KMS-11 (cell line): ENCODE data around the gene NSD1.
A peak's percentile ranks its signal among the peaks of the same experiment; 100 is the strongest.

ENCODE experiments used
- H2AFZ ChIP-seq: fragments of 200-600 bp; sonication (generic); 2 replicates; pipeline ENCODE4 v1.6.1; 2016; ENCODE audit warnings: antibody characterized with exemption, mixed run types, low read depth
- H3K27ac ChIP-seq: fragments of 200-600 bp; sonication (generic); 2 replicates; pipeline ENCODE4 v1.6.1; 2016; ENCODE audit warnings: mild to moderate bottlenecking, mixed run types
- H3K27me3 ChIP-seq: fragments of 200-600 bp; sonication (generic); 2 replicates; pipeline ENCODE4 v1.6.1; 2017; ENCODE audit warnings: mild to moderate bottlenecking, low read depth, mixed run types, moderate library complexity; ENCODE audit not compliant: insufficient read depth
- H3K36me3 ChIP-seq: fragments of 200-600 bp; sonication (generic); 2 replicates; pipeline ENCODE4 v1.6.1; 2017; ENCODE audit warnings: mild to moderate bottlenecking, mixed run types; ENCODE audit not compliant: insufficient read depth
- H3K4me1 ChIP-seq: fragments of 200-600 bp; sonication (generic); 2 replicates; pipeline ENCODE4 v1.6.1; 2016; ENCODE audit warnings: mild to moderate bottlenecking, low read depth, mixed run types; ENCODE audit not compliant: poor library complexity, severe bottlenecking
- H3K4me2 ChIP-seq: fragments of 200-600 bp; sonication (generic); 2 replicates; pipeline ENCODE4 v1.7.0; 2016; ENCODE audit warnings: mild to moderate bottlenecking, mixed run types
- H3K4me3 ChIP-seq: fragments of 200-600 bp; sonication (generic); IDR thresholded peaks from 2 replicates; pipeline ENCODE4 v1.6.1; 2017; ENCODE audit warnings: low read depth, low read length, mixed read lengths; ENCODE audit not compliant: insufficient read depth
- H3K79me2 ChIP-seq: fragments of 200-600 bp; sonication (generic); 2 replicates; pipeline ENCODE4 v1.6.1; 2016; ENCODE audit warnings: low read depth, mixed run types; ENCODE audit not compliant: insufficient read depth
- H3K9ac ChIP-seq: fragments of 200-600 bp; sonication (generic); 2 replicates; pipeline ENCODE4 v1.6.1; 2016; ENCODE audit warnings: mild to moderate bottlenecking, mixed run types
- H4K20me1 ChIP-seq: fragments of 200-600 bp; sonication (generic); 2 replicates; pipeline ENCODE4 v1.6.1; 2016; ENCODE audit warnings: mild to moderate bottlenecking, mixed run types; ENCODE audit not compliant: insufficient read depth
- TF ChIP-seq, protein P1 (sequence below): fragments of 200-600 bp; sonication (generic); conservative IDR thresholded peaks from 2 replicates; pipeline ENCODE4 v1.6.1; 2017; ENCODE audit warnings: low read depth, mild to moderate bottlenecking, antibody characterized with exemption, low read length, moderate library complexity, mixed read lengths

NSD1 gene

DNA sequence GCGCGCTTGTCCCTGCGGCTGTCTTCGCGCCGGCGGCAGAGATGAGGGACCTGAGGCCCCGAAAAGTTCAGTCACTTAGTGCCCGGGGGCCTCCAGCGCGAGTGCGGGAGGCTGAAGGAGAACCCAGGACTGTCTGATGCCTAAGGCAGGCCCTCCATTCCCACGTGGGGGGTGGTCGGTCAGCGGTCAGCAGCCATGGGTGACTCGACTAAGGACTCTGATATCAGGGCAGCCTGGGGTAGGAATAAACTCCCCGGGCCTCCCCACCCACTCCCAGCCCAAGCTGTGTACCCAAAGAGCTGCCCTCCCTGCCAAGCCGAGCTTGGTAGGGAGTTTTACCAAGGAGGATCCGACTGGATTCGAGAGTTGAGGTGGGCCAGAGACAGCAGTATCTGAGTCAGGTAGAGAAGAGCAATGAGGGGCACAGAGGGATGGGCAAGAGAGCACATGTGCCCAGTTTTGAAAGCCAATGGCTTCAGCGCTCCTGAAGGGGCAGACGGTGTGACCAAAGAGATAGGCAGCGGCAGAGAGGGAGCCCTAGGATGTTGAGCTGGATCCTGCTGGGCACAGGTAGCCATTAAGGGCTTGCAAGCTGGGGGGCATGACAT, 46.1 kb upstream of the NSD1 start:
- H3K4me2 ChIP-seq, result peak overlapping the region; percentile 51; the same call in 1 of the 2 replicates
- peak overlapping the region; percentile 57; the same call in 1 of the 2 replicates for H2AFZ ChIP-seq
- H3K27me3 ChIP-seq, result no peaks in the 10 kb centered on the region
- TF ChIP-seq, protein P1, sequence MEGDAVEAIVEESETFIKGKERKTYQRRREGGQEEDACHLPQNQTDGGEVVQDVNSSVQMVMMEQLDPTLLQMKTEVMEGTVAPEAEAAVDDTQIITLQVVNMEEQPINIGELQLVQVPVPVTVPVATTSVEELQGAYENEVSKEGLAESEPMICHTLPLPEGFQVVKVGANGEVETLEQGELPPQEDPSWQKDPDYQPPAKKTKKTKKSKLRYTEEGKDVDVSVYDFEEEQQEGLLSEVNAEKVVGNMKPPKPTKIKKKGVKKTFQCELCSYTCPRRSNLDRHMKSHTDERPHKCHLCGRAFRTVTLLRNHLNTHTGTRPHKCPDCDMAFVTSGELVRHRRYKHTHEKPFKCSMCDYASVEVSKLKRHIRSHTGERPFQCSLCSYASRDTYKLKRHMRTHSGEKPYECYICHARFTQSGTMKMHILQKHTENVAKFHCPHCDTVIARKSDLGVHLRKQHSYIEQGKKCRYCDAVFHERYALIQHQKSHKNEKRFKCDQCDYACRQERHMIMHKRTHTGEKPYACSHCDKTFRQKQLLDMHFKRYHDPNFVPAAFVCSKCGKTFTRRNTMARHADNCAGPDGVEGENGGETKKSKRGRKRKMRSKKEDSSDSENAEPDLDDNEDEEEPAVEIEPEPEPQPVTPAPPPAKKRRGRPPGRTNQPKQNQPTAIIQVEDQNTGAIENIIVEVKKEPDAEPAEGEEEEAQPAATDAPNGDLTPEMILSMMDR, result no peak
- peaks cover 3% of the 10 kb centered on the region for H3K4me1 ChIP-seq
- no peaks in the 10 kb centered on the region for H3K36me3 ChIP-seq
- no peaks in the 10 kb centered on the region for H4K20me1 ChIP-seq
- peak overlapping the region; percentile 30; the same call in 1 of the 2 replicates for H3K9ac ChIP-seq
- H3K27ac ChIP-seq, result no peak overlapping the region
- no peak overlapping the region for H3K4me3 ChIP-seq
- no peaks in the 10 kb centered on the region for H3K79me2 ChIP-seq

DNA sequence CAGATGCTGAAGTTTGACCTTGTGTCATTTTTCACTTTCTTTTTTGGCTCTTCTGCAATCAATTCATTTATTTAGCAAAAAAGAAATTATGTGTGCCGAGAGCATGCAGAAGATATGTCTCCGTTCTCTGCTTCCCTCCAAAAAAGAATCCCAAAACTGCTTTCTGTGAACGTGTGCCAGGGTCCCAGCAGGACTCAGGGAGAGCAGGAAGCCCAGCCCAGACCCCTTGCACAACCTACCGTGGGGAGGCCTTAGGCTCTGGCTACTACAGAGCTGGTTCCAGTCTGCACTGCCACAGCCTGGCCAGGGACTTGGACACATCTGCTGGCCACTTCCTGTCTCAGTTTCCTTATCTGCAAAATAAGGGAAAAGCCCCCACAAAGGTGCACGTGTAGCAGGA, 44.4 kb upstream of the NSD1 start:
- Histone ChIP-seq H3K36me3 (no peaks in the 10 kb centered on the region), H3K4me3 (no peak overlapping the region), H4K20me1 (no peaks in the 10 kb centered on the region), H3K79me2 (no peaks in the 10 kb centered on the region), H3K4me2 (no peak overlapping the region), H3K4me1 (peaks cover 3% of the 10 kb centered on the region), H3K27me3 (no peaks in the 10 kb centered on the region), H3K9ac (no peak overlapping the region), H3K27ac (no peak overlapping the region), H2AFZ (no peak overlapping the region)
- TF ChIP-seq, protein P1, result no peak

DNA sequence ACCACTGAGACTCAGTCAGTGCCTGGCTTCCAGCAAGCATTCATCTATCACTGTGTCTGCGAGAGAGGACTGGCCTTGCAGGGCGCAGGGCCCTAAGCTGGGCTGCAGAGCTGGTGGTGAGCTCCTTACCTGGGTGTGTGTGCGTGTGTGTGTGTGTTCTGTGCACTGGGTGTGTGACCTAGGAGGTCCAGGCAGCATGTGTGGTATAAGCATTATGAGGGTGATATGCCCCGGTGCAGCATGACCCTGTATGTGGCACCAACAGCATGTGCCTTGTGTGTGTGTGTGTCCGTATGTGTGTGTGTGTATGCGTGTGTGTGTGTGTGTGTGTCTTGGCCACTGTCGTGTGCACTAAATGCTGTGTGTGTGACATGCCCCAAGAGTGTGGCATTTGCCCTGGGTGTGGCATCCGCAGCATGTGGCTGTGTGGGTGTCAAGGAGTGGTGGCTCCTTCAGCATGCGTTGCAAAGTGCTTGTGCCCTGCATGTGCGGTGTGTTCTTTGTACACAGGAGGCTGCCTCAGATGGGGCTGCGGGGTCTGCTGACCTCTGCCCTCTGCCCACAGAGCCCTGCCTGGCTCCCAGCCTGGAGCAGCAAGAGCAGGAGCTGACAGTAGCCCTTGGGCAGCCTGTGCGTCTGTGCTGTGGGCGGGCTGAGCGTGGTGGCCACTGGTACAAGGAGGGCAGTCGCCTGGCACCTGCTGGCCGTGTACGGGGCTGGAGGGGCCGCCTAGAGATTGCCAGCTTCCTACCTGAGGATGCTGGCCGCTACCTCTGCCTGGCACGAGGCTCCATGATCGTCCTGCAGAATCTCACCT, 43.5 kb upstream of the NSD1 start:
- TF ChIP-seq, protein P1, result no peak
- H4K20me1 ChIP-seq, result no peaks in the 10 kb centered on the region
- no peak overlapping the region for H3K4me3 ChIP-seq
- peaks cover 3% of the 10 kb centered on the region for H3K4me1 ChIP-seq
- no peaks in the 10 kb centered on the region for H3K79me2 ChIP-seq
- H3K36me3 ChIP-seq, result no peaks in the 10 kb centered on the region
- no peak overlapping the region for H2AFZ ChIP-seq
- H3K27ac ChIP-seq, result no peak overlapping the region
- no peak overlapping the region for H3K9ac ChIP-seq
- no peak overlapping the region for H3K4me2 ChIP-seq
- no peaks in the 10 kb centered on the region for H3K27me3 ChIP-seq

DNA sequence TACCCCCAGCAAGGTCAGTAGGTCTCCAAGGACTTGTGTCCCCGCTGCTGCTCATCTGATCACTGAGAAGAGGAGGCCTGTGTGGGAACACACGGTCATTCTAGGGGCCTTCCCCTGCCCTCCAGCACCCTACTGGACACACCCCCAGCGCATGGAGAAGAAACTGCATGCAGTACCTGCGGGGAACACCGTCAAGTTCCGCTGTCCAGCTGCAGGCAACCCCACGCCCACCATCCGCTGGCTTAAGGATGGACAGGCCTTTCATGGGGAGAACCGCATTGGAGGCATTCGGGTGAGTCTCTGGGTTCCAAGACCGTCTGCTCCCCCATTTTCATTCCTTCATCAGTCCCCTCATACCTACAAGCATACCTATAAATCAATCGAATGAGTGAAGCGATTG, 42.8 kb upstream of the NSD1 start:
- TF ChIP-seq, protein P1, result no peak
- Histone ChIP-seq H3K27me3 (no peaks in the 10 kb centered on the region), H3K9ac (no peak overlapping the region), H3K36me3 (no peaks in the 10 kb centered on the region), H3K4me1 (peaks cover 3% of the 10 kb centered on the region), H2AFZ (no peak overlapping the region), H4K20me1 (no peaks in the 10 kb centered on the region), H3K27ac (no peak overlapping the region), H3K79me2 (no peaks in the 10 kb centered on the region), H3K4me2 (no peak overlapping the region), H3K4me3 (no peak overlapping the region)
